Retinal pigment epithelial cell (primary cell): ENCODE data around the gene FAM13A.

ENCODE experiments used
- DNase-seq: peaks from one replicate; pipeline ENCODE4 v3.0.0-alpha.2; 2010; ENCODE audit warnings: low read depth
- H3K4me3 ChIP-seq: 2 replicates; pipeline ENCODE4 v1.5.1; 2011; ENCODE audit warnings: mild to moderate bottlenecking, low read length, control low read depth, moderate library complexity
- TF ChIP-seq, protein P1 (sequence below): conservative IDR thresholded peaks from 2 replicates; pipeline ENCODE4 v1.5.1; 2011; ENCODE audit warnings: low read depth, low read length, control low read depth, inconsistent platforms

FAM13A gene

DNA sequence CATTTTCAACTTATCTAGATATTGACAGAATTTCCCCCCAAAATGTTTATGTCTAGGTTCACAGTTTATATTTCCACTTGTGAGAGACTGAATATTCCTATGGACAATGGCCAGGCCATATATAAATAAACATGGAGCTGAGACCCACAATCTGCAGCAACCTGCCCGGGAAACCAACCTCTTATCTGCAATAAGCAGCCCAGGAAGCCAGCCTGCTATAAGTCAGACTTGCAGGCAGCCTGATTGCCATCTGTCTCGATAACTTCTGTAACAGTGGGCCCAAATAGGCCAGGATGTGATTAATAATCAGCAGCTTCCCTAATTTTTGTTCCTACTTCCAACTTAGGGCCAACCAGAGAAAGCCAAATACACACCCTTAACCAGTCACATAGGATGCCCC is 354.2 kb downstream of the FAM13A start:
- DNase-seq = no peak
- H3K4me3 ChIP-seq = no peak overlapping the region
- TF ChIP-seq, protein P1, sequence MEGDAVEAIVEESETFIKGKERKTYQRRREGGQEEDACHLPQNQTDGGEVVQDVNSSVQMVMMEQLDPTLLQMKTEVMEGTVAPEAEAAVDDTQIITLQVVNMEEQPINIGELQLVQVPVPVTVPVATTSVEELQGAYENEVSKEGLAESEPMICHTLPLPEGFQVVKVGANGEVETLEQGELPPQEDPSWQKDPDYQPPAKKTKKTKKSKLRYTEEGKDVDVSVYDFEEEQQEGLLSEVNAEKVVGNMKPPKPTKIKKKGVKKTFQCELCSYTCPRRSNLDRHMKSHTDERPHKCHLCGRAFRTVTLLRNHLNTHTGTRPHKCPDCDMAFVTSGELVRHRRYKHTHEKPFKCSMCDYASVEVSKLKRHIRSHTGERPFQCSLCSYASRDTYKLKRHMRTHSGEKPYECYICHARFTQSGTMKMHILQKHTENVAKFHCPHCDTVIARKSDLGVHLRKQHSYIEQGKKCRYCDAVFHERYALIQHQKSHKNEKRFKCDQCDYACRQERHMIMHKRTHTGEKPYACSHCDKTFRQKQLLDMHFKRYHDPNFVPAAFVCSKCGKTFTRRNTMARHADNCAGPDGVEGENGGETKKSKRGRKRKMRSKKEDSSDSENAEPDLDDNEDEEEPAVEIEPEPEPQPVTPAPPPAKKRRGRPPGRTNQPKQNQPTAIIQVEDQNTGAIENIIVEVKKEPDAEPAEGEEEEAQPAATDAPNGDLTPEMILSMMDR = no peak

DNA sequence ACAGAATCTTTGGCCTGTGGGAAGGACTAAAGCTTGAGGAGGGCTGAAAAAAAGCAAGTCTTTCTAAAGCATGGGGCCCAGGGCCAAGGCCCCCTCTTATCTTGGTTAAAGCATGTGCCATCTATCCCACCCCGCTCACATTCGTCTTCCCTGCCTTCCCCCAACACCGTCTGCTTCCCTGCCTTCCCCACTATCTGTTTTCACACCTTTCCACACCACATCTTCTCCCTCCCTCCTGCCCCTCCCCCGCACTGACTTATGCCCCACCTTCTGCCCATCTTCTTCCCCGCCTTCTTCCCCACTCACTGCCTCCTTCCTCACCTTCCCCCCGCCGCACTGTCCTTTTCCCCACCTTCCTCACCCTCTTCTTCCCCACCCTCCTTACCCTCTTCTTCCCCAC is 358.5 kb downstream of the FAM13A start:
- no peak for DNase-seq
- H3K4me3 ChIP-seq = no peak overlapping the region
- TF ChIP-seq, protein P1 = no peak

DNA sequence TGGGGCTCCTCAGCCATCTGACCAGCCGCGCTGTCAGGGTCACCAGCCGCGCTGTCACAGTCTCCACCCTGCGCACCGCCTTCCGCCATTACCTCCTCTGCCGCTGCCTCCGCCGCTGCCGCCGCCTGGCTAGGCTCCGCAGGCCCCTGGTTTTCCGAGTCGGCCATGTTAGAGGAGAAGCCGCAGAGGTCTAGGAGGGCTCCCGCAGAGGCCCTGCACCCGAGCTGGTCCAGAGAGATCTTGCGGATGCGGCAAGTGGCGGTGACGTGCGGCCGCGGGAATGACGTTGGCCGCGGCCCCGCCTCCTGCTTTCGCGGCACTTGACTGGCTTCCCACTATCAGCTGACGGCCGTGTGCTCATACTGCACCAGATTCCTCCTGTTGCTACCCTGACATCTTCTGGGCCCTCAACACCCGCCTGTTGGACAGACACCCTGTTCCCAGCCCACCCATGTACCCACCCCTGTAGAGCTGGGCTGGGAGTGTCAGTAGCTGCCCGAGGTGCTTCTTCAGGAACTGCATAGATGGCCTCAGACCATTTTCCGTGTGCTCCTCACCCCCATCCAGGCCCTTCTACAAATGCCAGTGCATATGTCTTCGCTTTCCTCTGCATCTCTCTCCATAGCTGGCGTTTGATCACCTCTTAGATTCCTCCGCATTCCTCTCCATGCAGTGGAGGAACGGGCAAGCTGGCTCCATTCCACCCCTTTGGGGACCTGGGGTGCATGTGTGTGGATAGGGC is 359.2 kb downstream of the FAM13A start, which contains the start of gene NAP1L5:
Gene NAP1L5 (minus strand): TSS at position 242 of the 742 bp plus-strand sequence. CDS start 75 bp downstream, at position 167.
- H3K4me3 ChIP-seq = peak within 1 kb of the TSS; percentile 72
- no peak for DNase-seq
- TF ChIP-seq, protein P1 = no peak

DNA sequence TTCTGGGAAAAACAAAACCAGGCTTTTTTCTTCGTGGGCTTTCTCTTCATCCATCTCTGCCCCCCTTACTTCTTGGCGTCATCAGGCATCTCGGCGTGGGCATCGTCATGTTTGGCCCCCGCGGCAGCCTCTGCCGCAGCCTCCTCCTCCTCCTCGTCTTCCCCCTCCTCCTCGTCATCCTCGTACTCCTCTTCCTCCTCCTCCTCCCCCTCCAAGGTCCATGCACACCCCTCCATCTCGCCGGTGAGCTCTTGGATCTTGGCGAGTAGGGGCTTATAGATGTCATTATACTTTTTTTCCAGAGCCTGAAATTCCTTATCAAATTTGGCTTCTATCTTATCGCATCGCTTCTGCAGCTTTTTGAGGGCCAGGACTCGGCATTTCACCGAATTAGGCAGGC is 359.8 kb downstream of the FAM13A start:
- TF ChIP-seq, protein P1 = no peak
- DNase-seq = no peak
- peak overlapping the region; percentile 72 for H3K4me3 ChIP-seq

DNA sequence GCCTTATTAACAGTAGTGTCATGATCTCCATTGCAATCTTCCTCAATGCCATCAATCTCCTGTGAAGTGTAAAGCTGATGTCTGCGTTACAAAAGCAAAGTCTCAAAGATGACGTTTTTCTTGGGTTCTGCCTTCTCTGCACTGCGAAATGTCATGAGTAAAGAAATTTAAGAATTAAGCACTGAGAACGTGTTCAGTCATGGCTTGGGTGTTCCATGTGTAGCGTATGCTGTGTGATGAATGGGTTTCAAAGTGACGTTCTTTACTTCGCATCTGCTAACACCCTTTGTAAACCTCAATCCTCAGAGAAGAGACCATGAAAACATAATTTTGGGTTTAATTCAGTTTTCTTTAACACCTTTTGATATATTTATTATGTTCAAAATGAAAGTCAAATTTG is 360.4 kb downstream of the FAM13A start:
- peak overlapping the region; percentile 72 for H3K4me3 ChIP-seq
- DNase-seq = no peak
- TF ChIP-seq, protein P1 = no peak

DNA sequence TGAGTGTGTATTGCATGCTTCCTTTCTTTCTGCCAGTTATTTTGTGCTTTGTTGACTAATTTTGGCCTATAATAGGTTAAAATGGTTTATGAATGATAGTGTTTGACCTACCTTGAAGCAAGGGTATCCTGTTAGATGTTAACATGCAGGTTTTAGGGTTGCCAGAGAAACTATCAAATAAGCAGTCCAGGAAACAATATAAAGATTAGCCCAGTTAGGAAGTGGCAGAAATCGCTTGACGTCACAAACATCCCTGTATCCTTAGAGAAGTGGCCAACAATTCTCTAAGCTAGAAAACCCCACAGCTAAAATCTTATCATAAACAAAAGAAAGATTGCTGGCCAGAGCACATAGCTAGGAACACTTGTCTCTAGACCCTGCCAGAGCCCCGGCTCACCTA is 363.2 kb downstream of the FAM13A start:
- no peak overlapping the region for H3K4me3 ChIP-seq
- TF ChIP-seq, protein P1 = no peak
- no peak for DNase-seq

DNA sequence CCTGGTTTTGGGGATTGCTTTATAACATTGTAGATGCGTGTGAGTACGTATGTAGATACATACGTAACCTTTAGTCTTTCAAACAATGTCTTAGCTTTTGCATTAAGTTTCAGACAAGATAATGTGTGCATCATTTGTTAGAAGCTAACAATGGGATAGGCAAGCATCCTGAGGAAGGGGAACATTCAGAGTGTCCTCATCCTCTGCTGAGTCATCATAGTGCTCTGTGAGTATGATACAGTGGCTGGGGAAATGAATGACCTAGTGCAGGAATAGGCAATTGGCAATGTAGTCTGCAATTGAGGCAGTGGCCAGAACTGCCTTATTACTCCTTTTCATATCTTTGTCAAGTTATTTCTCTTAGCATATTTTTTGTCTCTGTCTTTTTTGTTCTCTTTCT is 366.6 kb downstream of the FAM13A start:
- no peak for DNase-seq
- TF ChIP-seq, protein P1 = no peak

More for the DNA sequence above, 366.6 kb downstream of the FAM13A start:
- H3K4me3 ChIP-seq = no peak overlapping the region
